ENCODE measurements around the gene TNFRSF19. TPM values are rescaled to one million over a fixed set of nuclear protein-coding genes. Genes with fewer than 3 reads are reported as not detected.
"Not testable (repeated sequence)": the region's sequence is repeated elsewhere in the genome, so short reads cannot be mapped to it uniquely, and the experiment has no call there.

The TNFRSF19 gene
- total and polyA plus RNA-seq, 3 donors from 2014 or later, result 5.7 to 8.4 (median 6.2) TPM

DNA sequence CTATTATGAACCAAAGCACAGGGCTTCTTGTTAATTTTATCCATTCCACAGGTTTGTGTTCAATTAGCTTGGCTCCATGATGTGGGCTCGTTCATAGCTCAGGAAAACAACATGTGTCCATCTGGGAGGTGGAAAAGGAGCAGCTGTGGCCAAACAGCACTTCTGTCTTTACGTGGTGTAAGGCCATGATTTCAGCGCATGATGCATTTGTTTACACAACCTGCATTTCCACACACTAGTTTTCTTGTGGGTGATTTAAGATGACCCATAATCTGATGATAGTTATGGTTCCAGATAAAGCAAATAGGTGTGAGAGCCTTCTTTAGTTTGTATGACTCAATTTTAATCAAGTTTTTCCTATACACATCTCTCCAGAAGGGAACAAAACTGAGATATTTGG lies 101.7 kb downstream of the TNFRSF19 start:
- intact Hi-C loops (cut with DNase I; ENCODE audit: low total_unique reads), result no loop called here
- H3K4me1 ChIP-seq, result no peaks in the 10 kb centered on the region
- no peaks in the 10 kb centered on the region for H3K36me3 ChIP-seq (ENCODE audit: low read depth, missing control alignments)
- WGBS, 2 donors, result 95 to 98% methylated on average over 3 of the region's 3 CpGs
- H3K4me3 ChIP-seq, result no peak overlapping the region
- no peak for DNase-seq
- no peak overlapping the region for H3K27ac ChIP-seq
- H3K9me3 ChIP-seq, result no peaks in the 10 kb centered on the region
- no peak for TF ChIP-seq POLR2A (IDR thresholded peaks at IDR 0.05)
- no peaks in the 10 kb centered on the region for H3K27me3 ChIP-seq

DNA sequence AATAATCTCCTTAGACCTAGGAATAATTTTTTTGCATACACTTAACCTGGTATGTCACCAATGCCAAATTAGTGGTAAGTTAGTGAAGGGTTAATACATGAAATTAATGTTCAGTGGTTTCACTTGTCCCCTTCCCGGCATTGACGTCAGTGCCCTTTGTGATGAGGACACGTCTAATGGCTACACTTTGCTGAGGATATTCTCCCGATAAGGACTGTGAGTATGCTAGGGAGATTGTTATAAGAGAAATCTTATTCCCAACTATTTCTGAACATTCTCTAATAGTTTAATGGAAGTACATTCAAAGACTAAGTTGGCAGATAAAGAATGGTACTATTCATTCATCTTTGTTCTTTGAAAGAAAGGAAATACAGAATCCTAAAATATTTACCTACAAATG lies 102.4 kb downstream of the TNFRSF19 start:
- no peaks in the 10 kb centered on the region for H3K4me1 ChIP-seq
- TF ChIP-seq, protein P1, sequence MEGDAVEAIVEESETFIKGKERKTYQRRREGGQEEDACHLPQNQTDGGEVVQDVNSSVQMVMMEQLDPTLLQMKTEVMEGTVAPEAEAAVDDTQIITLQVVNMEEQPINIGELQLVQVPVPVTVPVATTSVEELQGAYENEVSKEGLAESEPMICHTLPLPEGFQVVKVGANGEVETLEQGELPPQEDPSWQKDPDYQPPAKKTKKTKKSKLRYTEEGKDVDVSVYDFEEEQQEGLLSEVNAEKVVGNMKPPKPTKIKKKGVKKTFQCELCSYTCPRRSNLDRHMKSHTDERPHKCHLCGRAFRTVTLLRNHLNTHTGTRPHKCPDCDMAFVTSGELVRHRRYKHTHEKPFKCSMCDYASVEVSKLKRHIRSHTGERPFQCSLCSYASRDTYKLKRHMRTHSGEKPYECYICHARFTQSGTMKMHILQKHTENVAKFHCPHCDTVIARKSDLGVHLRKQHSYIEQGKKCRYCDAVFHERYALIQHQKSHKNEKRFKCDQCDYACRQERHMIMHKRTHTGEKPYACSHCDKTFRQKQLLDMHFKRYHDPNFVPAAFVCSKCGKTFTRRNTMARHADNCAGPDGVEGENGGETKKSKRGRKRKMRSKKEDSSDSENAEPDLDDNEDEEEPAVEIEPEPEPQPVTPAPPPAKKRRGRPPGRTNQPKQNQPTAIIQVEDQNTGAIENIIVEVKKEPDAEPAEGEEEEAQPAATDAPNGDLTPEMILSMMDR (IDR thresholded peaks at IDR 0.05), result no peak
- no peak for TF ChIP-seq POLR2A (IDR thresholded peaks at IDR 0.05)
- H3K27me3 ChIP-seq, result no peaks in the 10 kb centered on the region
- H3K4me3 ChIP-seq, result no peak overlapping the region
- 57 to 76% methylated on average over 4 of the region's 4 CpGs for WGBS, 2 donors
- DNase-seq, result no peak
- no peaks in the 10 kb centered on the region for H3K9me3 ChIP-seq
- no peak overlapping the region for H3K27ac ChIP-seq
- intact Hi-C loops (cut with DNase I; ENCODE audit: low total_unique reads), result no loop called here
- H3K36me3 ChIP-seq (ENCODE audit: low read depth, missing control alignments), result no peaks in the 10 kb centered on the region

DNA sequence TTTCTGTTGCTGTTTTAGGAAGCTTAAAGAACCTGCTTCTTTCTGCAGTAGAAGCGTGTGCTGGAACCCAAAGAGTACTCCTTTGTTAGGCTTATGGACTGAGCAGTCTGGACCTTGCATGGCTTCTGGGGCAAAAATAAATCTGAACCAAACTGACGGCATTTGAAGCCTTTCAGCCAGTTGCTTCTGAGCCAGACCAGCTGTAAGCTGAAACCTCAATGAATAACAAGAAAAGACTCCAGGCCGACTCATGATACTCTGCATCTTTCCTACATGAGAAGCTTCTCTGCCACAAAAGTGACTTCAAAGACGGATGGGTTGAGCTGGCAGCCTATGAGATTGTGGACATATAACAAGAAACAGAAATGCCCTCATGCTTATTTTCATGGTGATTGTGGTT lies 103.1 kb downstream of the TNFRSF19 start:
- TF ChIP-seq, protein P1 (IDR thresholded peaks at IDR 0.05), result no peak
- no peak for TF ChIP-seq POLR2A (IDR thresholded peaks at IDR 0.05)
- intact Hi-C loops (cut with DNase I; ENCODE audit: low total_unique reads), result no loop called here
- H3K4me3 ChIP-seq, result no peak overlapping the region
- DNase-seq, result no peak
- 77 to 81% methylated on average over 4 of the region's 4 CpGs for WGBS, 2 donors
- H3K9me3 ChIP-seq, result no peaks in the 10 kb centered on the region
- H3K27me3 ChIP-seq, result no peaks in the 10 kb centered on the region
- no peaks in the 10 kb centered on the region for H3K36me3 ChIP-seq (ENCODE audit: low read depth, missing control alignments)
- H3K27ac ChIP-seq, result no peak overlapping the region
- H3K4me1 ChIP-seq, result no peaks in the 10 kb centered on the region

DNA sequence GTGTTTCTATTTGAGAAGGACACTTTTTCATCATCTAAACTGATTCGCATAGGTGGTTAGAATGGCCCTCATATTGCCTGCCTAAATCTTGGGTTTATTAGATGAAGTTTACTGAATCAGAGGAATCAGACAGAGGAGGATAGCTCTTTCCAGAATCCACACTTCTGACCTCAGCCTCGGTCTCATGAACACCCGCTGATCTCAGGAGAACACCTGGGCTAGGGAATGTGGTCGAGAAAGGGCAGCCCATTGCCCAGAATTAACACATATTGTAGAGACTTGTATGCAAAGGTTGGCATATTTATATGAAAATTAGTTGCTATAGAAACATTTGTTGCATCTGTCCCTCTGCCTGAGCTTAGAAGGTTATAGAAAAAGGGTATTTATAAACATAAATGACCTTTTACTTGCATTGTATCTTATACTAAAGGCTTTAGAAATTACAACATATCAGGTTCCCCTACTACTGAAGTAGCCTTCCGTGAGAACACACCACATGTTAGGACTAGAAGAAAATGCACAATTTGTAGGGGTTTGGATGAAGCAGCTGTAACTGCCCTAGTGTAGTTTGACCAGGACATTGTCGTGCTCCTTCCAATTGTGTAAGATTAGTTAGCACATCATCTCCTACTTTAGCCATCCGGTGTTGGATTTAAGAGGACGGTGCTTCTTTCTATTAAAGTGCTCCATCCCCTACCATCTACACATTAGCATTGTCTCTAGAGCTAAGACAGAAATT lies 103.8 kb downstream of the TNFRSF19 start:
- no peak overlapping the region for H3K4me3 ChIP-seq
- DNase-seq, result no peak
- H3K9me3 ChIP-seq, result no peaks in the 10 kb centered on the region
- 91 to 95% methylated on average over 8 of the region's 8 CpGs for WGBS, 2 donors
- H3K27ac ChIP-seq, result no peak overlapping the region
- no peaks in the 10 kb centered on the region for H3K36me3 ChIP-seq (ENCODE audit: low read depth, missing control alignments)
- intact Hi-C loops (cut with DNase I; ENCODE audit: low total_unique reads), result no loop called here
- H3K27me3 ChIP-seq, result no peaks in the 10 kb centered on the region
- TF ChIP-seq POLR2A (IDR thresholded peaks at IDR 0.05), result no peak
- TF ChIP-seq, protein P1 (IDR thresholded peaks at IDR 0.05), result no peak
- no peaks in the 10 kb centered on the region for H3K4me1 ChIP-seq

DNA sequence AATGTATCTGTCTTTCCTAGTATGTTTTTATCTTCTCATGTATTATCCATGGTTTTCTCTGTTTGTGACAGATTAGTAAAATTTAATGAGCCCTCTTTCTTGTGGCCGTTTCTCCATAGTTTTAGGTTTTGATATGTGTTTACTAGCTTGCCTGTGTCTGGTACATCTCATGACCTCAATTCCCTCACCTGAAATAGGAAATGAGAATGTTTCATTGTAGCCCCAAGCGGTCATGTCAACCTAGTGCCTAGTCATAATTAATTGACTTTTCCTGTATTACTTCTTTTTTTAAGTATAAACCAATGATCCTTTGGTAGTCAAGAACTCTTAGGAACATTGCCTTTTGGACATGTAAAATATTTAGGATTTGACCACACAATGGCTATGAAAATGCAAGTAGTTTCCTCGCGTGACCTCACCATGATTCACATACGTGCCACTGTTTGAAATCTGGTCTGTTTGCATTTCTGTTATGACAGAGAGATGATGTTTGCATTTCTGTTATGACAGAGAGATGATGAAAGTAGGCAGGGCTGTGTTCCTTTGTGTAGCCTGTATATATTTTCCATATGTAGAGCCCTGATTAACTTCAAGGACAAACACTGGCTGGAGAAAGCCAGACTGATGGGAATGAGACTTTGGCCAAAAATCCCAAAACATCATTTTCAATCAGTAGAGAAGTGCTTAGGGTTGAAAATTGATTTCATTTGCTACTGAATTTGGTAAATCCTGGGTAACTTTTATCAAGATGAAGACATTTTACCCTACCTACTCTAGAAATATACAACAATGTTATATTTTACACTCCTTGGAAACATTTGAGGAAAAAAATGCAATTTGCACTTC lies 104.8 kb downstream of the TNFRSF19 start:
- H3K36me3 ChIP-seq (ENCODE audit: low read depth, missing control alignments), result no peaks in the 10 kb centered on the region
- no peak for DNase-seq
- intact Hi-C loops (cut with DNase I; ENCODE audit: low total_unique reads), result no loop called here
- no peaks in the 10 kb centered on the region for H3K27me3 ChIP-seq
- no peaks in the 10 kb centered on the region for H3K4me1 ChIP-seq
- no peak overlapping the region for H3K4me3 ChIP-seq
- no peak overlapping the region for H3K27ac ChIP-seq
- TF ChIP-seq POLR2A (IDR thresholded peaks at IDR 0.05), result no peak
- TF ChIP-seq, protein P1 (IDR thresholded peaks at IDR 0.05), result no peak
- 91 to 96% methylated on average over 5 of the region's 5 CpGs for WGBS, 2 donors
- no peaks in the 10 kb centered on the region for H3K9me3 ChIP-seq

DNA sequence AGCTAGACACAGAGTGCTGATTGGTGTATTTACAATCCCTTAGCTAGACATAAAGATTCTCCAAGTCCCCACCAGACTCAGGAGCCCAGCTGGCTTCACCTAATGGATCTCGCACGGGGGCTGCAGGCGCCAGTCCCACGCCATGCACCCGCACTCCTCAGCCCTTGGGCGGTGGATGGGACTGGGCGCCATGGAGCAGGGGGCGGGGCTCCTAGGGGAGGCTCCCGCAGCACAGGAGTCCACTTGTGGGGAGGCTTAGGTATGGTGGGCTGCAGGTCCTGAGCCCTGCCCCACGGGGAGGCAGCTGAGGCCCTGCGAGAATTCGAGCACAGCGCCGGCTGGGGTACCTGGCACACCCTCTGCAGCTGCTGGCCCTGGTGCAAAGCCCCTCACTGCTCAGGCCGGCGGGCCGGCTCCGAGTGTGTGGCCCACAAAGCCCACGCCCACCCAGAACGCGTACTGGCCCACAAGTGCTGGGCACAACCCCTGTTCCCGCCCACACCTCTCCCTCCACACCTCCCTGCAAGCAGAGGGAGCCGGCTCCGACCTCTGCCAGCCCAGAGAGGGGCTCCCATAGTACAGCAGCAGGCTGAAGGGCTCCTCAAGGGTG lies 107.6 kb downstream of the TNFRSF19 start:
- DNase-seq; H3K27ac ChIP-seq; H3K9me3 ChIP-seq; H3K4me1 ChIP-seq; H3K27me3 ChIP-seq; intact Hi-C loops (cut with DNase I; ENCODE audit: low total_unique reads); H3K36me3 ChIP-seq (ENCODE audit: low read depth, missing control alignments): not testable (repeated sequence)
- H3K4me3 ChIP-seq, result peak overlapping the region in 1 of 2 donors; percentile 24
- 71 to 88% methylated on average over 8 to 23 of the region's 24 CpGs for WGBS, 2 donors

Measured in testis (tissue), 3 donors.